SU-DHL-6 (cell line): ENCODE measurements around the gene GNB1L.

Experiments
- H2AFZ ChIP-seq: fragments of 200-600 bp; sonication (generic); 2 replicates; pipeline ENCODE4 v1.6.1; 2014; ENCODE audit warnings: low read depth, mild to moderate bottlenecking, moderate library complexity, mixed read lengths, antibody characterized with exemption, low read length; ENCODE audit not compliant: severe bottlenecking
- H3F3A ChIP-seq: fragments of 200-600 bp; shearing (Covaris generic); 2 replicates; pipeline ENCODE4 v1.6.0; 2016; ENCODE audit warnings: antibody characterized with exemption, mild to moderate bottlenecking; ENCODE audit not compliant: insufficient read depth
- H3K27ac ChIP-seq: fragments of 200-600 bp; sonication (generic); 2 replicates; pipeline ENCODE4 v1.5.1; 2016; ENCODE audit warnings: low read depth, mild to moderate bottlenecking, low read length, moderate library complexity, mixed read lengths
- H3K27me3 ChIP-seq: fragments of 200-600 bp; sonication (generic), shearing (Covaris generic); 2 replicates; pipeline ENCODE4 v1.6.0; 2014; ENCODE audit warnings: mild to moderate bottlenecking, low read length
- H3K36me3 ChIP-seq: fragments of 200-600 bp; sonication (generic); 2 replicates; pipeline ENCODE4 v1.6.1; 2014; ENCODE audit warnings: mild to moderate bottlenecking, low read length, mixed read lengths
- H3K4me2 ChIP-seq: fragments of 300-600, 200-600 bp; shearing (Covaris generic), sonication (generic); 2 replicates; pipeline ENCODE4 v1.6.0; 2014; ENCODE audit warnings: low read length, low read depth, mild to moderate bottlenecking; ENCODE audit not compliant: poor library complexity, severe bottlenecking
- H3K4me3 ChIP-seq: fragments of 200-600 bp; sonication (generic); 2 replicates; pipeline ENCODE4 v1.5.1; 2014; ENCODE audit warnings: antibody characterized with exemption, low read length, mild to moderate bottlenecking, mixed read lengths; ENCODE audit not compliant: insufficient read depth, poor library complexity, severe bottlenecking
- H3K79me2 ChIP-seq: fragments of 200-600 bp; sonication (generic); 2 replicates; pipeline ENCODE4 v1.6.1; 2014; ENCODE audit warnings: mild to moderate bottlenecking, low read length, moderate library complexity; ENCODE audit not compliant: insufficient read depth
- H3K9ac ChIP-seq: fragments of 200-600 bp; sonication (generic); 2 replicates; pipeline ENCODE4 v1.7.0; 2014; ENCODE audit warnings: mild to moderate bottlenecking, low read length
- H3K9me2 ChIP-seq: fragments of 200-600 bp; sonication (generic); replicated peaks from 2 replicates; pipeline ENCODE4 v1.6.1; 2014; ENCODE audit warnings: low read length; ENCODE audit not compliant: insufficient read depth
- H3K9me3 ChIP-seq: fragments of 200-600 bp; sonication (generic); 2 replicates; pipeline ENCODE4 v1.6.1; 2014; ENCODE audit warnings: low read length, mixed read lengths; ENCODE audit not compliant: insufficient read depth
- H4K20me1 ChIP-seq: fragments of 200-600 bp; sonication (generic); 2 replicates; pipeline ENCODE4 v1.6.1; 2014; ENCODE audit warnings: low read depth, mild to moderate bottlenecking, antibody characterized with exemption, low read length, moderate library complexity, mixed read lengths
- EZH2phosphoT487 ChIP-seq: fragments of 200-600 bp; sonication (generic), shearing (Covaris generic); conservative IDR thresholded peaks from 2 replicates; pipeline ENCODE4 v1.6.1; 2018; ENCODE audit warnings: mild to moderate bottlenecking, antibody characterized with exemption, low read length, moderate library complexity, mixed read lengths
- TF ChIP-seq, protein P1 (sequence below): fragments of 200-600 bp; sonication (generic); IDR thresholded peaks from one replicate; pipeline ENCODE4 v1.5.1; 2017; ENCODE audit warnings: antibody characterized with exemption, mild to moderate bottlenecking, low read length, moderate library complexity; ENCODE audit not compliant: insufficient read depth, poor library complexity, severe bottlenecking

Gene GNB1L

DNA sequence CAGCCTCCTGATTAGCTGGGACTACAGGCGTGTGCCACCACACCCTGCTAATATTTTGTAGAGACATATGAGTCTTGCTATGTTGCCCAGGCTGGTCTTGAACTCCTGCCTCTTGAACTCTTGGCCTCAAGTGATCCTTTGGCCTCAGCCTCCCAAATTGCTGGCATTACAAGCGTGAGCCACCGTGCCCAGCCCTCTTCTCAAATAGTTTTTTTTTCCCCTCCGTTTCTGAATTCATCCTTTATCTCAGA, 82.3 kb downstream of the GNB1L start:
- no peak for TF ChIP-seq EZH2phosphoT487
- TF ChIP-seq, protein P1, sequence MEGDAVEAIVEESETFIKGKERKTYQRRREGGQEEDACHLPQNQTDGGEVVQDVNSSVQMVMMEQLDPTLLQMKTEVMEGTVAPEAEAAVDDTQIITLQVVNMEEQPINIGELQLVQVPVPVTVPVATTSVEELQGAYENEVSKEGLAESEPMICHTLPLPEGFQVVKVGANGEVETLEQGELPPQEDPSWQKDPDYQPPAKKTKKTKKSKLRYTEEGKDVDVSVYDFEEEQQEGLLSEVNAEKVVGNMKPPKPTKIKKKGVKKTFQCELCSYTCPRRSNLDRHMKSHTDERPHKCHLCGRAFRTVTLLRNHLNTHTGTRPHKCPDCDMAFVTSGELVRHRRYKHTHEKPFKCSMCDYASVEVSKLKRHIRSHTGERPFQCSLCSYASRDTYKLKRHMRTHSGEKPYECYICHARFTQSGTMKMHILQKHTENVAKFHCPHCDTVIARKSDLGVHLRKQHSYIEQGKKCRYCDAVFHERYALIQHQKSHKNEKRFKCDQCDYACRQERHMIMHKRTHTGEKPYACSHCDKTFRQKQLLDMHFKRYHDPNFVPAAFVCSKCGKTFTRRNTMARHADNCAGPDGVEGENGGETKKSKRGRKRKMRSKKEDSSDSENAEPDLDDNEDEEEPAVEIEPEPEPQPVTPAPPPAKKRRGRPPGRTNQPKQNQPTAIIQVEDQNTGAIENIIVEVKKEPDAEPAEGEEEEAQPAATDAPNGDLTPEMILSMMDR: no peak

DNA sequence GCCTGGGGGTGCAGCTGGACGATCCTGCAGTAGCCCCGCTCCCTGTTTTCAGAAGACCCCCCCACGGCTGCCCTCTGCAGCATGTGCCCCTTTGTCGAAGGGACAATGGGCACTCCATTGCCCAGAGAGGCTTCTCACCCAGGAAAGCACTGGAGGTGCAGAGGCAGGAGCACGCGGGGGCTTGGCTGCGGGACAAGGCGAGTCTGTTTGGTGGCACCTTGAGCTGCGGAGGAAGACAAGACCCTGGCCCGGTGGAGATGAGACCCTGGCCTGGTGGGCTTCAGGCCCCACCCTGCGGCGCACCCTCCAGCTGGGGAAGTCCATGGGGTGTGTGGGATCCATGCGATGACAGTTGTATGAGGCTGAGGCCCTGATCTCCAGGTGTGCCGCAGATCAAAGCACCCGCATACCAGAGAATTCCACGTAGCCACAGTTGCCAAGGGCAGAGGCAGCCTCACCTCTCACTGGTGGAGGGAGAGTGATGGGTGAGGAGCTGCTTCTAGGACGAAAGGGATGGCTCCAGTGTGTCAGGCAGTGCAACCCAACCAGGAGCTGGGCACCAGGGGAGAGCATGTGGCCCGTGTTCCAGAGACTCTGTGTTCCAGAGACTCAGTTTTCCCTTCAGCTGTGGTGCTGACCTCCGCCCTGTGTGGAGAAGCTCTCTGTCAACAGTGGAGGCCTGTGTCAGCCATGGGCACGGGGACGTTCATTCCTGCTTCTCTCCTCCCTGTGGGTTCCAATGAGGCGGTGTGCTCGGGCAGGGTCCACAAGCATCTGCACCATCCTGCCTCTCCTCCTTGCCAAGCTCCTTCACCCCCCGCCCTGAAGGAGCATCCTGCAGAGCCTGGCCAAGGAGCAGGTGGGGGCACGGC, 84.1 kb downstream of the GNB1L start:
- Histone ChIP-seq H4K20me1 (no peaks in the 10 kb centered on the region), H3K4me3 (no peak overlapping the region), H3K9me3 (no peaks in the 10 kb centered on the region), H3F3A (no peaks in the 10 kb centered on the region), H2AFZ (no peak overlapping the region), H3K4me2 (no peak overlapping the region), H3K27me3 (no peaks in the 10 kb centered on the region), H3K36me3 (no peaks in the 10 kb centered on the region), H3K27ac (no peak overlapping the region), H3K9ac (no peak overlapping the region), H3K79me2 (no peaks in the 10 kb centered on the region), H3K9me2 (no peaks in the 10 kb centered on the region)
- TF ChIP-seq, protein P1: no peak
- no peak for TF ChIP-seq EZH2phosphoT487

More for the DNA sequence above, 82.3 kb downstream of the GNB1L start:
- Histone ChIP-seq H3K4me3 (no peak overlapping the region), H3F3A (no peaks in the 10 kb centered on the region), H3K79me2 (no peaks in the 10 kb centered on the region), H3K9ac (no peak overlapping the region), H4K20me1 (no peaks in the 10 kb centered on the region), H3K36me3 (no peaks in the 10 kb centered on the region), H3K9me3 (no peaks in the 10 kb centered on the region), H3K4me2 (no peak overlapping the region), H3K9me2 (no peaks in the 10 kb centered on the region), H3K27ac (no peak overlapping the region), H2AFZ (no peak overlapping the region), H3K27me3 (no peaks in the 10 kb centered on the region)

DNA sequence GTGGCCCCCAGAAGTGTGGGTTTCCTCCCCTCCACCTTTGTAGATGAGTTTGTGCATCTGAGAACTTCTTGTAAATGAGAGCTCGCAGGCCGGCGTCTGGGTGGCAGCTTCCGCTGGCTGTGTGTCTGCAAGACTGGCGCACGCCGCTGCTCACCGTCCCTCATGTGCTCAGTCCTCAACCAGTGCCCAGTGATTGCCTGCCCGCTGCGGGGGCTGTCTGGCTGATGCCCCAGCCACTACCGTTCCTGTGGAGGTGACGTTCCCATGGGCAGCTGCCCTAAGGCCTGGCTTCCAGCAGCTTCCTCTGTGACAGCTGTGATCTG, 85.3 kb downstream of the GNB1L start:
- Histone ChIP-seq H3K4me2 (no peak overlapping the region), H3K36me3 (no peaks in the 10 kb centered on the region), H3K9ac (no peak overlapping the region), H3F3A (no peaks in the 10 kb centered on the region), H3K4me3 (no peak overlapping the region), H3K9me3 (no peaks in the 10 kb centered on the region), H4K20me1 (no peaks in the 10 kb centered on the region), H3K9me2 (no peaks in the 10 kb centered on the region), H2AFZ (no peak overlapping the region), H3K27me3 (no peaks in the 10 kb centered on the region), H3K79me2 (no peaks in the 10 kb centered on the region), H3K27ac (no peak overlapping the region)
- TF ChIP-seq, protein P1: no peak
- no peak for TF ChIP-seq EZH2phosphoT487
